Measurements from ENCODE around the gene SPTLC1.
A peak's percentile ranks its signal among the peaks of the same experiment; 100 is the strongest.
"Not testable (repeated sequence)": the region's sequence is repeated elsewhere in the genome, so short reads cannot be mapped to it uniquely, and the experiment has no call there.

The SPTLC1 gene

GRCh38 chr9:92140754-92141143 lies 25.5 kb upstream of the SPTLC1 start:
- DNase-seq (ENCODE audit: low read depth, low spot score), result no peak

- DNase-seq (ENCODE audit: low read depth, low spot score), result peak; percentile 46
These were observed 25.0 kb upstream of the SPTLC1 start for GRCh38 chr9:92140074-92140753.

GRCh38 chr9:92138960-92139540 lies 23.8 kb upstream of the SPTLC1 start:
- DNase-seq (ENCODE audit: low read depth, low spot score), result not testable (repeated sequence)

GRCh38 chr9:92138157-92138959 lies 23.1 kb upstream of the SPTLC1 start:
- peak; percentile 46 for DNase-seq (ENCODE audit: low read depth, low spot score)

- no peak for DNase-seq (ENCODE audit: low read depth, low spot score)
These were observed 21.1 kb upstream of the SPTLC1 start for GRCh38 chr9:92136184-92136858.

GRCh38 chr9:92135576-92135975 lies 20.4 kb upstream of the SPTLC1 start:
- DNase-seq (ENCODE audit: low read depth, low spot score), result no peak

- peak; percentile 52 for DNase-seq (ENCODE audit: low read depth, low spot score)
These were observed 18.9 kb upstream of the SPTLC1 start for GRCh38 chr9:92133949-92134604.

GRCh38 chr9:92132913-92133312 lies 17.7 kb upstream of the SPTLC1 start:
- DNase-seq (ENCODE audit: low read depth, low spot score), result not testable (repeated sequence)

- DNase-seq (ENCODE audit: low read depth, low spot score), result no peak
These were observed 17.3 kb upstream of the SPTLC1 start for GRCh38 chr9:92132501-92132900.

GRCh38 chr9:92122800-92123199 lies 7.6 kb upstream of the SPTLC1 start:
- no peak for DNase-seq (ENCODE audit: low read depth, low spot score)

- DNase-seq (ENCODE audit: low read depth, low spot score), result no peak
These were observed 6.8 kb upstream of the SPTLC1 start for GRCh38 chr9:92122061-92122460.

- DNase-seq (ENCODE audit: low read depth, low spot score), result no peak
These were observed 6.1 kb upstream of the SPTLC1 start for GRCh38 chr9:92121265-92121664.

- DNase-seq (ENCODE audit: low read depth, low spot score), result no peak
These were observed 4.9 kb upstream of the SPTLC1 start for GRCh38 chr9:92120138-92120537.

GRCh38 chr9:92119586-92119985 lies 4.4 kb upstream of the SPTLC1 start:
- no peak for DNase-seq (ENCODE audit: low read depth, low spot score)

GRCh38 chr9:92108122-92108521 lies 7.1 kb downstream of the SPTLC1 start:
- DNase-seq (ENCODE audit: low read depth, low spot score), result no peak

- not testable (repeated sequence) for DNase-seq (ENCODE audit: low read depth, low spot score)
These were observed 9.6 kb downstream of the SPTLC1 start for GRCh38 chr9:92105446-92106225.

- DNase-seq (ENCODE audit: low read depth, low spot score), result not testable (repeated sequence)
These were observed 11.6 kb downstream of the SPTLC1 start for GRCh38 chr9:92103601-92104000.

GRCh38 chr9:92100237-92100911 lies 14.8 kb downstream of the SPTLC1 start:
- no peak for DNase-seq (ENCODE audit: low read depth, low spot score)

- DNase-seq (ENCODE audit: low read depth, low spot score), result no peak
These were observed 16.6 kb downstream of the SPTLC1 start for GRCh38 chr9:92098638-92099037.

- no peak for DNase-seq (ENCODE audit: low read depth, low spot score)
These were observed 17.2 kb downstream of the SPTLC1 start for GRCh38 chr9:92097997-92098482.
